Measurements from ENCODE around the gene FIBP.

Gene FIBP

DNA sequence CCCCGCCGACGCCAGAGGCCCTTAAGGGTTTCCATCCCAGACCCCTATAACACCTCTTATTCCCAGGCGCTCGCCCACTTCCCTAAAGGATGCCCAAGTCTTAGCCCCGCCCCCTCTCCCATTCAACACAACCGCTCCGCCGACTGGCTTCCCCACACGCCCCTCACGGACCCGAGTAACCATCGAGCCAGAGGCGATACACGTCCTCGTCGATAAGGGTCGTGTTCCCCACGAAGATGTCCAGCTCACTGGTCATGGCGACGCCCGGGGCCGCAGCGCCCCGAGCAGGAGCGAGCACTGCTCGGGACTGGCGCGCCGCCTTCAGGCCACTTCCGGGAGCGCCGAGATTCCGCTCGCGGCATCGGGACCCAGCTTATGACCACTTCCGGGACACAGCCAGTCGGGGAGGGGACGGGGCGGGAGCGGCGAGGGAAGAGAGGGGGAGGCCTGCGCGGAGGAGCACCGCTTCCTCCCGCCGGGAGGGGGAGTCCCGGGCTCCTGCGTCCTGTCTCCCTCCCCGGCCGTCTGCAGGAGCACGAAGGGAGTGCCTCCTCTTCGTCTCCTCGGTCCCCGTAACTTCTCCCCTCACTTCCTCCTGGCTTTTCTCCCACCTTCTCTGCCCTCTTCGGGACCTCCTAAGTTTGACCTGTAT lies at the start of gene FIBP:
TSS of gene FIBP (minus strand) at position 309 of the 652 bp plus-strand sequence. CDS start at position 256, 53 bp downstream.
- DNase-seq, result peak; percentile 97

DNA sequence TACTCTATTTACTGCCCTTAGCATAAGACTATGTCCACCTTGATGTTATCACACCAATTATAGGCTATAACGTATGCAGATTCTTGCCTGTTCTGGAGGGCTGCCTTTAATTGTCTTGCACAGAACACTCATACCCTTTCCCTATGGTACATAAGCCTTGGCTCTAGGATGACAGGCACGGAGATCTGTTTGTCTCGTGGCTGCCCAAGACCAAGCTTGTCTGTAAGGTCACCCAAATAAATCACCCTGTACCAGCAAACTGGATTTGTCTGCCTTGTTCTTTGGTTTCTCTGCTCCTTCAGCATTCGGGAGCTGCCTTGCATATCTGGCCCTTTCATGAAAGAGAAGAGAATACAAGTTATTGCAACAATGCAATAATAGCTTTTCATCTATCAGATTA lies 49.5 kb upstream of the FIBP start:
- DNase-seq, result no peak

DNA sequence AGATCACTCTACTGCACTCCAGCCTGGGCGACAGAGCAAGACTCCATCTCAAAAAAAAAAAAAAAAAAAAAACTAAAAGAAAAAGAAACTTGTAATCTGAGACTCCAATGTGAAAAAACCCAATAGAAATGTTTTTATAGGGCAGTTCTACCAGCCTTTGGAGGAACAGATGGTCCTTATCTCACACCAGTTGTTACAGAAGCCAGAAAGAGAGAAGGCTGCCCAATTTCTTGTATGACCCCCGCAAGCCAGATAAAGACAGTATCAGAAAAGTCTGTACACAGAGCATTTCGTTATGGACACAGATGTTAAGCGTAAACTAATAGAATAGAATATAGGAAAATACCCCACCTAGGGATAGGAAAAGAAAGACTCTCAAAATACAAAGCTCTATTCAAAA lies 45.7 kb upstream of the FIBP start:
- no peak for DNase-seq

DNA sequence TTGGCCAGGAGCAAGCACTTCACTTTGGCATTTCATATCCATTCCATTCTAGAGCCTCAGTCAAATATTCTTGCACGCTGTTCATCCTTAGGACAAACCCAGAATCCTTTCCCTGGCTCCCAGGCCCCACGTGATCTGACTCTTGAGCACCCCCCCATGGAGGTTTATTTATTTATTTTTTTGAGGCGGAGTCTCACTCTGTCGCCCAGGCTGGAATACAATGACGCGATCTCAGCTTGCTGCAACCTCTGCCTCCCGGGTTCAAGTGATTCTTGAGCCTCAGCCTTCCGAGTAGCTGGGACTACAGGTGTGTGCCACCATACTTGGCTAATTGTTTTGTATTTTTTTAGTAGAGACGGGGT lies 44.3 kb upstream of the FIBP start:
- peak; percentile 27 for DNase-seq

DNA sequence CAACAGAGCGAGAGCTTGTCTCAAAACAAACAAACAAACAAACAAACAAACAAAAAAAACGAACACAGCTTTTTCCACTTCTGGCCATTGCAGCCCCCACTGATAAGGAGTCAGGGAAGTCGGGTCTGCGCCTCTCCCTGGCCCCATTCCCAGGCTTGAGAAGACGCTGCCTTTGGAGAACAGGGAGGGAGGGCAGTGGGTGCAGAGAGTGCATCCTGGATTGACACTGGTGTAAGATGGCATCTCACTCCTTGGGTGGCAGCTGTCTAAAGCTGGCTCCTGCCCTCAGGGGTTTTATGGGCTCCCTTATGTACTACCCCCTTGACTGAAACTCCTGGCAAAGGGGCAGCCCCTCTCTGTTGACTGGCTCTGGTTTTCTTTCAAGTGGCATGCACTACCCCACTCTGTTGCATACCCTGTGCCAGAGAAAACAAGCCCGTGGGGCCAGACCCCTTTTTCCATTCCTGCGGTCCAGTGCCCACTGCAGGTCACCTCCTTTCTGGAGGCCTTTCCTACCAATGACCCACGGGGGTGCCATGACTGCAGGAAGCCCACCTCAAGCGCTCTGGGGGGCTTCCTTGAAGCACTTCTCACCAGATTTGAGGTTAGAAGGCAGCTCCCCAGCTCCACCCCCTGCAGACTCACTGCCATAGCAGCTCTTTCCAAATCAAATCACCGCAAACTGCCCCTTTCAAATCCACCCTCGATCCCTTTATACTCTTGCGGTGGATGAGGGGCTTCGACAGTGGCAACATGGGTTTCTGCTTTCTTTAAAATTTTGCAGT lies 43.7 kb upstream of the FIBP start:
- DNase-seq, result no peak

DNA sequence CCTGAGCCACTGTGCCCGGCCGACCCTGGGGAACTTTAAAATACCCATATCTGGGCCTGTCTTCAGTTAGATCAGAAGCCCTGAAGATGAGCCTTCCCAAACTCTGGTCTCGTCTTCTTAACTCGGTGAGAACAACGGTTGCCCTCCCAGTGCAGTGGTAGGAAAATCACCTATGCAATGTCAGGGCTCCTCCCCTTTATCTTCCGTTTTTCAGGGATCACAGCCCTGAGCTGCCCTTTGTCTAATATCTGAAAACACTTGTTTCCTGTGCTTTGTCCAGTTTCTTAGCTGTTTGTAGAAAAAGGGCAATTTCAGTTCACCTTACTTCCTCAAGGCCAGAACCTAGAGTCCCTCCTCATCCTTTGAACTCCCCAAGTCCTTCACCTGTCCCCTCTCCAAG lies 40.4 kb upstream of the FIBP start:
- no peak for DNase-seq

DNA sequence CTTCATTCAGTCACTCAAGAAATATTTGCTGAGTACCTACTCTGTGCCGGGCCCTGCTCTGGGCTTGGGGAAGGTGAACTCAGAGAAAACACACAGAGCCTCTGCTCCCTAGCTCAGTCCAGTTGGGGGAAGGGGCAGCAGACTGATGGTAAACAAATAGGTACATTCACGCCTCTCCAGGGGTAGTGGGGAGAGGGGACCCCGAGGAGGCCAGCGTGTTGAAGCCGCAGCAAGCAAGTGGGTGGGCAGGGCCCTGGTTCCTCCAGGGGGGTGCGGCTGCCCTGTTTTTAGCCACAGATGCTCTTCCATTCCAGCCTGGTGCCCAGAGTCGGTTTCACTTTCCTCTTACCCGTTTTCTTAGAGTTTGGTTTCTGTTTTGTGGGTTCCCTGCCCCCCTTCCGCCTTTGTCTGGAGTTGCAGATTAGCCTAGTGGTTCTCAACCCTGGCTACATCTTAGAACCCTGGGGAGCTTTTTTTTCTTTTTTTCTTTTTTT lies 39.7 kb upstream of the FIBP start:
- DNase-seq, result no peak

DNA sequence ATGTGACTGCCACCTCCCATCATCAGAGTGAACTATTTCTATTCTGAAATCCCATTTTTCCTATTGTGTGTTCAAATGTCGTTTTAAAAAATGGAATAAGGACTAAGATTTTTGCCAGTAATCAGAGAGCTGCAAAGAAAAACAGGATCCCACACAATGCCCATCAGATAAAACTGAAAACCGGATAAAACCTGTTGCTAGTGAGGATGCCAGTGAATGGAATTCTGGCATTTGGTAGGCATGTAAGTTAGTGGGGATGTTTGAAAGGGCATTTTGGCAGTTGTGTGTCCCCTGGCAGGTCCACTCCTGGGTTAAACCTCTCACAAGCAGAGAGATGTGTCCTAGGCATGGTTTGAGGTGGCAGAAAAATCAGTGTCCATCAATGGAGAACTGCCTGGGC lies 37.1 kb upstream of the FIBP start:
- DNase-seq, result no peak

DNA sequence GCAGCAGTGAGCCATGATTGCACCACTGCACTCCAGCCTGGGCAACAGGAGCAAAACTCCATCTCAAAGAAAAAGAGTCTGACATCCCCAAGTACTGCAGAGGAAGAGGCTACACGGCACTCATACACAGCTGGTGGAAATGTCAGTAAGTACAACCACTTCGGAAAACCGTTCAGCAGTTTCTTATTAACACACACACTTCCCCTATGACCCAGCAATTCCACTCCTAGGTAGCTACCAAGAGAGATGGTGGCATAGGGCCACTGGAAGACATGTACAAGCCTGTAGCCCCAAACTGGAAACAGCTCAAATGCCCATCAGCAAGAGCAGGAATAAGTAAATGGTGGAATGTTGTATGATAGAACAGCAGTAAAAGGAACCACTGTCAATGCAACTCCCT lies 34.3 kb upstream of the FIBP start:
- no peak for DNase-seq

DNA sequence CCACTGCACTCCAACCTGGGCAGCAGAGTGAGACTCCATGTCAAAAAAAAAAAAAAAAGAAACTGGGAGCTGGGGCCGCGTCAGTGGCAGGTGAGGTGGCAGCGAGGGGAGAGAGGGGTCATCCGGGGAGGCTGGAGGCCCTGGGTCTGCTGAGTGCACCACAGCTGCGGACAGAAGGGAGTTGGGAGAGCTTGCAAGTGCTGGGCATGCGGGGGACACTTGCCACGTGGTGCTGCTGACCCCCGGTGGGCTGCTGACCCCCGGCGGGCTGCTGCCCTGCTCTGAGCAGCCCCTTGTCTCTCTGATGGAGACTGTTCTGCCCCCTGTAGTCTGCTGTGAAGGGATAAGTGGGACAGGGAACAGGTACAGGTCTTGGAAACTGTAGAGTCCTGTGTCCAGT lies 33.6 kb upstream of the FIBP start:
- no peak for DNase-seq

DNA sequence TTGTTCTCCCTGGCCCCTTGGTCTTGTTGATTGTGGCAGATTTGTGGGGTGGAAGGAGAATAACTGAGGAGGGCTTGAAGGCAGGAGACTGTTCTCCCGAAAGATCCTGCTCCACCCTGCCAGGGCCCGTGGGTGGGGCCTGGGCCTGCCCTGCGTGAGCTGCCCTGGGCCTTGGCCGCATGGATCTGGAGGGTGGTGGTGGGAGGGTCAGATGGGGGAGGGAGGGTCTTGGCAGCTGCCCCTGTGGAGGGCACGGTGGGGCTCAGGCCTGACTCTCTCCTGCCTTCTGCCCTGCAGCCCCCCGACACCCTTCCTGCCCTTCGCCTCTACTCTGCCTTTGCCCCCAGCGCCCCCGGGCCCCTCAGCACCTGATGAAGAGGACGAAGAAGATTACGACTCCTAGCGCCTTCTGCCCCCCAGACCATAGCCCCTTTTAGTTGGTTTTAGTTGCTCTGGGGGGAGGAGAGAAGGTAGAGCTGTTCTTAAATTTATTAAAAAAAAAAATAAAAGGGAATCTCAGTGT lies 32.8 kb upstream of the FIBP start:
- no peak for DNase-seq

DNA sequence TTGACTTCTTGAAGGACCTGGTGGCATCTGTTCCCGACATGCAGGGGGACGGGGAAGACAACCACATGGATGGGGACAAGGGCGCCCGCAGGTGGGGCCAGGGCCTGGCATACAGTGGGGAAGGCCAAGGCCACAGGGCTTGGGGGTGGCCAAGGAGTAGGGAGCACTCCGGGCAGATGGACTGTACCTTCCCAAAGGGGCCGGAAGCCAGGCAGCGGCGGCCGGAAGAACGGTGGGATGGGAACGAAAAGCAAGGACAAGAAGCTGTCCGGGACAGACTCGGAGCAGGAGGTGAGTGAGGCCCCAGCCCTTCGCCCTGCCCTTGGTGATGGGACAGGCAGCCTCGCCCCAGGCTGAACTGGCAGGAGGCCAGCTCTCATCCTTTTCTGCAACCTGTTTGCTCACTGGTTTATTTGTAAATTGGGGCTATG lies 32.1 kb upstream of the FIBP start:
- DNase-seq, result no peak

DNA sequence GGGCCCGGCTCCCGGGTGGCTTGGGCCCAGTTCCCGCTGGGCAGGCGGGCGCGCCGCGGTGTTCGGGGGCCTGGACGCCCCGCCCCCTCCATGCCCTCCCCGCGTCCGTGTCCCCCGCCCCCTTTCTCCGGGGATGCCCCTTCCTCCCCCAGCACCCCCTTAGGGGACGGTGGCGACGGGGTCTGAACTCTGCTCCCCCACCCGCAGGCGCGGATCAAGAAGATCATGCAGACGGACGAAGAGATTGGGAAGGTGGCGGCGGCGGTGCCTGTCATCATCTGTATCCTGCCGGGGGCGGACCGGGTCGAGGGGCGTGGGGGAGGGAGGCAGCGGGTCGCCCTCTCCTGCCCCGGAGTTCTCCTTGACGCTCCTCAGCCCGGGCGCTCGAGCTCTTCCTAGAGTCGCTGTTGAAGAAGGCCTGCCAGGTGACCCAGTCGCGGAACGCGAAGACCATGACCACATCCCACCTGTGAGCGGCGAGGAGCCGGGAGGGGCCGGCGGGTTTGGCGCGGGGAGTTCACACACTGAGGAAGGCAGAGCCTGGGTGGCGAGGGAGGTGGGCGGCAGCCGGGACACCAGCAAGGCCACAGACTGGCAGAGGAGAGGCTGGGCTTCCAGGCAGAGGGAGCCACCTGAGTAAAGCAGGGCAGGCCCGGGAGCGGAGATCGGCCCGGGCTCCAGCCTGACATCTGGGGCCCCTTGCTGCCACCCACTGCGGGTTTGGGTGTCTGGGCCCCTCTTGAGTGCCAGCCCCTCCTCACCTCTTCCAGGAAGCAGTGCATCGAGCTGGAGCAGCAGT lies 31.5 kb upstream of the FIBP start:
- DNase-seq, result no peak

DNA sequence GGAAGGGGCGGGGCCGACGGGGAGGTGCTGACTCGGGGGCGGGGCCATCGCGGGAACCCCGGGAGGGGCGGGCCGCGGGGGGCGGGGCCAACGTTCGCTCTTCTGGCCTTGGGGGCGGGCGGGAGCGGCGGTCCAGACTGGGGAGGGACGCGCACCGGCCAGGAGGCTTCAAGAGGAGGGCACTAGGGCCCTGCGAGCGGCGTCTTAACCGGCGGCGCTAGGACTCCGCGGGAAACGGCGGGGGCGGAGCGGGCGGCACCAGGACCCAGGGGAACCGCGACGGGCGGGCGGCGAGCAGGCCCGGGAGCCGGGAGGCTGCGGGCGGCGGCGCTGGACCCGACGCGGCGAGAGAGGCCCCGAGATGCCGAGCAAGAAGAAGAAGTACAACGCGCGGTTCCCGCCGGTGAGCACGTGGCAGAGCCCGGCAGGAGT lies 30.9 kb upstream of the FIBP start, which contains the start of gene DRAP1:
TSS of gene DRAP1 (plus strand) at position 286 of the 432 bp plus-strand sequence. CDS start at position 362, 76 bp downstream.
- DNase-seq, result peak; percentile 99

DNA sequence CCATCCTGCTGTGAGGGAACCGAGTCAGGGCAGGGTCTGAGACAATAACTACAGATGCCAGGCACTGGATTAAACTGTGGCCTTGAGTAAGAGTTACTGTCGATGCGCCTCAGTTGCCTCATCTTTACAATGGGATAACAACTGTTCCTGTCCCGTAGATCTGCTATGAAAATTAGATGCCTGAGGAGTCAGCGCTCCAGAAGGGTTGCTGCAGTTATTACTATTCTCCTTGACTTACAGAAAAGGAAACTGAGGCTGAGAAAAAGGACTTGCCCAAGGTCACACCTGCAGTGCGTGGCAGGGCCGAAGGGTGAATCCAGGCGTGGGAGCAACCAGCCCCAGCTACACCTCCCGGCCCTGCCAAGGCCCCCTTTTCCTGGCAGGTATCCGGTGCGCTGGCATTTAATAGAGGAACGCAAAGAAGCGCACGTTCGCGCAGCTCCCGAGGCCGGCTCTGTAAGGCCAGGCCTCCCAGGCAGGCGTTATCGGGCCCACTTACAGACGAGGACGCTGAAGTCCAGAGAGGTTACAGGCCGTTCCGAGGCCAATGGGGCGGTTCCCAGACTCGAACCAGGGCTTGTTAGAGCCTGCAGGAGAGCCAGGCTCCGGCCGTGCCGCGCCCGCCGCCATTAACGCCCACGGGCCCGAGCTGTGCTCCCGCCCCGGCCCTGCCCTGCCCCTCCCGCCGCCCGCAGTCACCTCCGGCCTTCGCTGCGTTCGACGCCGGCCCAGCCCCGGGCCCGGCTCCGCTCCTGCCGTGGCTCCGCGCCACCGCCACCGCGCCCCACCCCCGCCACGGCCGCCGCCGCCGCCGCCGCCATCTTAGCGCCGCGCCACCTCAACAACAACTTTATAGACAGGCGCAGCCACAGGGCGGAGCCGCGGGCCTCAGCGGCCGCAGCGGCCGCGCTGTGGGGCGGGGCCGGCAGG lies 30.2 kb upstream of the FIBP start, which contains the start of gene C11orf68:
TSS of gene C11orf68 (minus strand) at position 852 of the 930 bp plus-strand sequence. CDS start at position 821, 31 bp downstream.
- DNase-seq, result no peak

DNA sequence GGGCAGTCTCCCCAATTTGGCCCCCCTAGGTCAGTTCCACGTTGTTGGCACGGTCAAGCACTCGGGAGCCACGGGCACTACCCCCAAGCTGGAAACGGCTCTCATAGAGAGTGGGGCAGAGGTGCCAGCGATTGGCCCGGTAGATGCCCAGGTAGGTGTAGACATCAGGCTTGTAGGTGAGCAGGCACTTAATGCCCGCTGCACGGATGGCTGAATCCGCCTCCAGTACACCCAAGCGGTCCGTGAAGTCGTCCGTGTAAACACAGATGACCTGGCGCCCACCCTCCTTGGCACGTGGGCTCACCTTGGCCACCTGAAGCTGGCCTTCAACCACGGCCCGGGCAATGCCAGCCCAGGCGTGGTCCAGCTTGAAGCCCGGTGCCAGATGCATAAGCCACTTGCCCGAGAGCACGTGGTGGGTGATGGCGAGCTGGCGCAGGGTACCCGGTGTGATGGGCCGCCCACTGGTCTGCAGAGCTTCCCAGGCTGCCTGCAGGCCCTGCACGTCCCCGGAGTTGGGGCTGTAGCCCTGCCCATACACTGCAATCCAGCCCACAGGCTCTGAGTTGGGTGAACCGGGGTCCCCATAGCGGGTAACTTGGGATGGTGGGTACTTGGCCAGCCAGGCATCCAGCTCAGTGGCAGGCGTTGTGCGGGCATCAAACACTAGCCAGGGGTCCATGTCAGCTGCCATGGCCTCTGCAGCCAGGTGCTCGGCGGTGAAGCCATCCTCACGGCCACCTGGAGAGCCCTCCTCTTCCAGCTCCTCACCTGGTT lies 29.4 kb upstream of the FIBP start:
- no peak for DNase-seq

DNA sequence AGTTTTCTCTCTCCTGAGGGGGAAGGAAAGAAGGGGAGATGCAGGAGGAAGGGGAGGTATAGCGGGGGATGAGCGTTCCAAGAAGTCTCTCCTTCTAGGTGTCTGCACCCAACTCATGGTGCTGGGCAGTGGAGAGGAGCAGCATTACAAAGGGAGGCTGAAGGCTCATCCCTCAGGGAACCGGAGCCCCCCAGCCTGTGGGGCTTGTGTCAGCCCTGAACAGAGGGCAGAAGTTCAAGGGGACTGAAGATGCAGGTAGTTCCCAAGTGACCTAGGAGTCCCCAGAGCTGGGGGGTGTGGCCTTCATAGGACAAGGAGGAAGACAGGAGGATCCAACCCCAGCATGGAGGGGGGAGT lies 28.8 kb upstream of the FIBP start:
- no peak for DNase-seq

DNA sequence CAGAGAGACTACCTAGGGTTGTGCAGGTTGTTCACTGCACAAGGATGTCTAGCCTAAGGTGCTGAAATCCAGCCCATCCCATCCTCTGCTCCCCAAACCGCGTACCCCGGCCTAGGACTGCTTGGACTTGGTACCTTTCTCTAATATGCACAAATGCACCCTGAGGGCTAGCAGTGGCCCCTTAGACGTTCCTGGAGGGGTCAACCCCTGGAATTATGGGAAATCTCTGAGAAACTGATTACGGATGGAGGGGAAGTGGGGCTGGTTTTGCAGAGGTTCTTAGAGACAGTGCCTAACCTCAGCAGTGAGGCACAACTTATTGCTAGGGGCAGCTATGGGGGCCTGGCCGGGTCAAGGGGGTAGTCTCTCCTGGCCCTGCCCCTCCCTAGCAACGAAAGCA lies 28.1 kb upstream of the FIBP start:
- DNase-seq, result no peak

DNA sequence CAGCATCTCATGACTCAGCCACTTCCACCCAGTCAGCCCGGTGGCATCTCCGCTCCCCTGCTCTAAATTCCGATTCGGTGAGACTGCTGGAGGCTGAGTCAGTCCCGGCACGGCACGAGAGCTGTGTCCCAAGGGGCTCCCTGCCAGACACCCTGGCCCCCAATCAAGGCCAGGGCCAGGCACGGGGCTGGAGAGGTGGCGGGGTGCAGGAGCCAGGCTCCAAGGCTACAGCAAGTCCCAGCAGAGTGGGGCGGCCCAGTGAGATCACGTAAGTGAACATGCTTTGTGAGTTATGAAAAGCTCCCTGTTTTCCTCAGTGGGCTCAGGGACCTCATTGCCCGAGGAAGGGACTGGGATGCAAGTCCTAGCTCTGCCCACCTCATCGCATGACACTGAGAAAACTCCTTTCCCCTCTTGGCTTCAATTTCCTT lies 27.6 kb upstream of the FIBP start:
- DNase-seq, result peak; percentile 99

DNA sequence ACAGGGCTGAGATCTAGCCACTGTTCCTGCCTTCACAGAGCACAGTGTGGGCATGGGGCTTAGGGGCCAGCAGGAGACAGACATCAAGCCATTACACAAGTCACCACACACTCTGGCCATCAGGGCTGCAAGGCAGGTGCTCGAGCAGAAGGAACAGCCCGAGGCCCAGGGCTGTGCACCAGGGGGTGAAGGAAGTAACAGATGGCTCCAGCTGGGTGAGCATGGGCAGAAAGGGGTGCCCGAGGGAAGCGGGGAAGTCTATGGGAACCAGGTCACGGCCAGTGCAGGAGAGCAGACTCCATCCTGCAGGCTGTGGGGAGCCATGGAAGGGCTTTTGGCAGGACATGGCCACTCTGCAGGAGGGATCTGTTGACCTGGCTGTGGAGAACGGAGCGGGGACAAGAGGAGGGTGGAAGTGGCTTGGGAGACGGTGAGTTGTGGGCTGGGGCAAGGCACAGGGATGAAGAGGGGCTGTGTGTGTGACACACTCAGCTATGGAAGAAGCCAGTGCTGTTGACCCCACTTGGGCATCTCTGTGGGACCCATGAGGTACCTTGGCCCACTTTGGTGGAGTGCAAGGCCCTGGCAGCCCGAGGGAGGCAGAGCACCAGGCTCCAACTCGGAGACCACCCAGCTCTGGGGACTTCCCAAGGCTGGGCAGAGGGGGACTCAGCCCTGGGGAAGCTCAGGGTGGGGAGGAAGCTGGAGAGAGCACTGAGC lies 27.0 kb upstream of the FIBP start:
- peak; percentile 73 for DNase-seq
